Lower leg skin (tissue), 3 donors: ENCODE measurements around the gene PCDH11X.
"Not testable (repeated sequence)": the region's sequence is repeated elsewhere in the genome, so short reads cannot be mapped to it uniquely, and the experiment has no call there.

Source experiments
- CTCF ChIP-seq, 3 donors: fragments of 450-650 bp; IDR thresholded peaks; one replicate each; pipeline ENCODE4 v1.5.1; 2016; ENCODE audit warnings: antibody characterized with exemption in 3 of 3, mild to moderate bottlenecking in 3 of 3, moderate library complexity in 2 of 3
- POLR2A ChIP-seq, 2 donors: fragments of 450-650 bp; IDR thresholded peaks; one replicate each; pipeline ENCODE4 v1.6.1; 2016 to 2017; ENCODE audit warnings: antibody characterized with exemption in 2 of 2, mild to moderate bottlenecking in 1 of 2, moderate library complexity in 1 of 2

GRCh38 chrX:91773943-91774342 lies 5.2 kb upstream of the PCDH11X start:
- not testable (repeated sequence) for TF ChIP-seq POLR2A, CTCF (IDR thresholded peaks at IDR 0.05)
